Medulla oblongata (tissue), 1 donor: Measurements from ENCODE around the gene CANX.
"Not testable (repeated sequence)": the region's sequence is repeated elsewhere in the genome, so short reads cannot be mapped to it uniquely, and the experiment has no call there.

ENCODE experiments used
- DNase-seq: peaks from one replicate; pipeline ENCODE4 v3.0.0-alpha.2; 2015; ENCODE audit errors: extremely low spot score

CANX gene, protein sequence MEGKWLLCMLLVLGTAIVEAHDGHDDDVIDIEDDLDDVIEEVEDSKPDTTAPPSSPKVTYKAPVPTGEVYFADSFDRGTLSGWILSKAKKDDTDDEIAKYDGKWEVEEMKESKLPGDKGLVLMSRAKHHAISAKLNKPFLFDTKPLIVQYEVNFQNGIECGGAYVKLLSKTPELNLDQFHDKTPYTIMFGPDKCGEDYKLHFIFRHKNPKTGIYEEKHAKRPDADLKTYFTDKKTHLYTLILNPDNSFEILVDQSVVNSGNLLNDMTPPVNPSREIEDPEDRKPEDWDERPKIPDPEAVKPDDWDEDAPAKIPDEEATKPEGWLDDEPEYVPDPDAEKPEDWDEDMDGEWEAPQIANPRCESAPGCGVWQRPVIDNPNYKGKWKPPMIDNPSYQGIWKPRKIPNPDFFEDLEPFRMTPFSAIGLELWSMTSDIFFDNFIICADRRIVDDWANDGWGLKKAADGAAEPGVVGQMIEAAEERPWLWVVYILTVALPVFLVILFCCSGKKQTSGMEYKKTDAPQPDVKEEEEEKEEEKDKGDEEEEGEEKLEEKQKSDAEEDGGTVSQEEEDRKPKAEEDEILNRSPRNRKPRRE

GRCh38 chr5:179698935-179699615 lies at the start of gene CANX:
Gene CANX, plus strand, starts transcription at chr5:179698967. Its CDS starts 6,715 bp downstream, at chr5:179705682.
- peak; percentile 15 for DNase-seq

GRCh38 chr5:179649166-179649703 lies 49.5 kb upstream of the CANX start:
- not testable (repeated sequence) for DNase-seq

GRCh38 chr5:179650245-179650644 lies 48.5 kb upstream of the CANX start:
- not testable (repeated sequence) for DNase-seq

DNA sequence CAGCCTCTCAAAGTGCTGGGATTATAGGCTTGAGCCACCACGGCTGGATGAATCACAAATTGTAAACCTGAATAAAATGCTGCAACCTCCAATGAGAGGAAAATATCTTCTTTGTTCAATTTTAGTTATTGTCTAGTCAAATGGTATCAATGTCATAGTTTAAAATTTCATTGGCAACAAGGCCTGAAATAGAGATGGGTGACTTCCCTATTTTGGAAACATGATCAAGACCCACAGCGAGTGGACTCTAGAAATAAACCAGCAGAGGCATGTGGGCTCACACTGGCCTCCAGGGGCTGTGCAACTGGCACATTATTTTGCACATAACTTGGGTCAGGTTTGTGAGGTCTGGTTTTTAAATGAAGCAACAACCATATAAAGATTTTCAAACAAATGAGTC lies 45.6 kb upstream of the CANX start:
- not testable (repeated sequence) for DNase-seq

DNA sequence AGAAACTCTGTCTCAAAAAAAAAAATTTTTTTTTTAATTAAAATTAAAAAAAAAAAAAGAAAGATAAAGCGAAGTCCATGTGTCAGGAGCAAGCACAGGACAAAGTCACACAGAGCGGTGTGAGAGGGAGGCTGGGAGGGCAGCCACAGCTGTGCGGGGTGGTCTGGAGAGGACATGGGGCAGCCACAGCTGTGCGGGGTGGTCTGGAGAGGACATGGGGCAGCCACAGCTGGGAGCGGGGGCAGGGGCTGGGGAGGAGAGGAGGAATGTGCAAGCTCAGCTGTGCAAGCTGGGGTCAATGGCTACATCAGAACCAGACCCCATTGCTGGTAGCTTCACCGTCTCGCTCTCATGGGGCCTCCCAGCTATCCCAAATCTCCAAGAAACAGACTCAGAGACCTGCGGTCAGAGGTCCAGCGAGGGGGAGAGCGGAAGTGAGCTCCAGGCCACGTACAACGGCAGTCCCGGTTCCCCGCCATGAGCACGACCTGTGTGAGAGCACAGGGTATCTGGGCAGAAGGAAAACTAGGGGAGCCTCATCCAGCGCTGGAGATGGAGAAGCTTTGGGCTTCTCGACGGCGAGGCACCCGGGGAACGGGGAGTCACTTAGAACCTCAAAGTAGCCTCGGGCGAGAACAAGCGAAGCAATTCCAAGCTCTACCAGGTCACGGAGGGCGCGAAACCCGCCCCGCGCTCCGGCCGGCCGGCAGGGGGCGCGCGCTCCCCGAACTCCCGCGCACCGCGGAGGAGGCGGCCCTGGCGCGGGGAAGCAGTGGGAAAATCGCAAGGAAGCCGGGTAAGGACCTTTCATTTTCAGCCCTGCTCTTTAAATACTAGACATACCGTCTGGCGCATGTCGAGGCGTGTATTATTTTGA lies 41.2 kb upstream of the CANX start:
- not testable (repeated sequence) for DNase-seq

DNA sequence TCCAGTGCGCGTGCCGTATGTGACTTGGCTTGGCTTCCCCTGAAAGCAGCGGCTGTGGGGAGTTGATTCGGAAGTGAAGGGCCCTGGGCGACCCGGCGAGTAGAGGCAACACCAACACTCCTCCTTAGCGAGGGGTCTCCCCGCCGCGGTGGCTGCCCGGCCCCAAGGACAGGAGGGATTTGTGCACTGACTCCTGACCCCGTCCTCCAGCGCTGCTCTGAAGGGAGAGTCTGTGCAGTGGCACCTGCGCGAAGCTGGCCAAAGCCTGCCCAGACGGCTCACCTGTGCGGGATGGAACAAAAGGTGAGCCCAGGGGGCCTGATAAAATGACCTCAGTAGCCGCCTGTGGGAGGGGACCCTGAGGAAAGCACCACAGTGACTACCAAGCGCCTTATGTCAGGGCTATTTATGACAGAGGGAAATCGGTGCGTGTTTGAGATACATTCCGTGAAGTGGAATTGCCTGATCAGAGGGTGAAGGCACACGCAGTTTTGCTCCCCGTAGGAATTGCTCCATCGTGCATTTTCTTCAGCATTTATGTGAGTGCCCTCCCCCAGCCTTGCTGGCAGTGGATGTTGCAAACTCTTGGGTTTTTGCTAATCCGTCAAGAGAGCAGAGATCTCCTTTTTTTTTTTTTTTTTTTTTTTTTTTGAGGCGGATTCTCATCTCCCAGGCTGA lies 40.4 kb upstream of the CANX start:
- DNase-seq = peak; percentile 12

DNA sequence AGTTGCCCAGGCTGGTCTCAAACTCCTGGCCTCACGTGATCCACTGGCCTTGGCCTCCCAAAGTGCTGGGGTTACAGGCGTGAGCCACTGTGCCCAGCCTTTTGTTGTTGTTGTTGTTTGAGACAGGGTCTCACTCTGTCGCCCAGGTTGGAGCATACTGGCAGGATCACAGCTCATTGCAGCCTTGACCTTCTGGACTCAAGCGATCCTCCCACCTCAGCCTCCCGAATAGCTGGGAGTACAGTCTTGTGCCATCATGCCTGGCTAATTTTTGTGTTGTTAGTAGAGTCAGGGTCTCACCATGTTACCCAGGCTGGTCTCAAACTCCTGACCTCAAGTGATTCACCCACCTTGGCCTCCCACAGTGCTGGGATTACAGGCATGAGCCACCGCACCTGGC lies 37.1 kb upstream of the CANX start:
- not testable (repeated sequence) for DNase-seq

GRCh38 chr5:179668391-179668790 lies 30.4 kb upstream of the CANX start:
- DNase-seq = peak; percentile 60

- DNase-seq = peak; percentile 97
Observed at GRCh38 chr5:179678223-179679013, 20.3 kb upstream of the CANX start.

DNA sequence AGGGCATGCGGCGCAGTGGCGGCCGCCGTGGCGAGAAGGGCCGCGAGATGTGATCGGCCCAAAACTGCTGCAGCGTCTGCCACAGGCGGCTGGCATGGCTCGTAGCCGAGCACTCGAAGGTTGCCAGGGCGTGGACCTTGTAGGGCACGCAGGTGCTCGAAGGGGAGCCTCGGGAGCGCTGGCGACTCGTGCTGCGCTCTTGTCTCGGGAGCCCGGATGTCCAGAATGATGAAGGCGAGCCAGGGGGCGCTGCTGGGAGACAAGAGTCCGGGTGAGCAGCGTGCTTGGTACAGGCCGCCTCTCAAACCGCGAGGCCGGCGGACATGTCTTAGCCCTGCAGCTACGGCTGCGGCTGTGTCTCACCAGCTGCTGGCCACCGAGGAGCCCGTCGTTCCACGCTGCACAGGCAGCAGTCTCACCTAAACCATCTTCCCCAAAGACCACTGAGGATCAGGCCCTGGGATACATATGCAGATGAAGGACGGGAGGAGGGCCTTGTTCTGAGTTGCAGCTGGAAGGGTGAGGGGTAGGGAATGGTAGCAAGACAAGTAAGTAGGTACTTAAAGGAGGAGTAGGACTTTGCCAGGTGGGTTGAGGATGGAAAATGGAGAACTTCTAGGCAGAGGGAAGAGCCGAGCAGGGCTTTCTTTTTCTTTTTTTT lies 19.6 kb upstream of the CANX start:
- DNase-seq = peak; percentile 78

DNA sequence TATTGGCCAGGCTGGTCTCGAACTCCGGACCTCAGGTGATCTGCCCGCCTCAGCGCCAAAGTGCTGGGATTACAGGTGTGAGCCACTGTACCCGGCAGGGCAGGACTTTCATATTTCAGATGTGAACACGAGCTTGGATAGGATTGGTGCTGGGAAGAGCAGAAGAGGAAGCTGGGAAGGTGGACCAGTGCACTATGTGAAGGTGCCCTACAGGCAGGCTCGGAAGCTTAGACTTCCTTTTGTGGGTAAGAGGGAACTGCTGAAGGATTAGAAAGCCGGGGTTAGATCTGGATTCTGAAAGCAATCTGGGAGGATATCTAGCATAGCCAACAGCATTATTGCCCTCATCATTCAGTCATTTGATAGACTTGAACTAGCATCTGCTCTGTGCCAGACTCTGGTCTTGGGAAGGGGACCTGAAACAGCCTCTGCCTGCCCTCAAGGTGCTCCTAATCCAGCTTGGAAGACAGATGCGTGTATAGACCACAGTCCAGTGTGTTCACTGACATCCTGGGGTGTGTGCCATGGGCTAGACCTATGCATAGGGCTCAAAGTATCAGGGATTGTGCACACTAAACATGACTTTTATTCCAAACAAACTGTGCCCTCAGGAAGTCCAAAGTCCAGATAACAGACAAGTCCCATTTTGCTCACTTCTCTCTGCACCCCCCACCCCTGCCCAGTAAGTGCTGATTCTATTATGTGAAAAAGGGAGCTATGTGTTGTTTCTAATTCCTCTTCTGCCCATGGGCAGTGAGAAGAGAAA lies 18.6 kb upstream of the CANX start:
- no peak for DNase-seq

DNA sequence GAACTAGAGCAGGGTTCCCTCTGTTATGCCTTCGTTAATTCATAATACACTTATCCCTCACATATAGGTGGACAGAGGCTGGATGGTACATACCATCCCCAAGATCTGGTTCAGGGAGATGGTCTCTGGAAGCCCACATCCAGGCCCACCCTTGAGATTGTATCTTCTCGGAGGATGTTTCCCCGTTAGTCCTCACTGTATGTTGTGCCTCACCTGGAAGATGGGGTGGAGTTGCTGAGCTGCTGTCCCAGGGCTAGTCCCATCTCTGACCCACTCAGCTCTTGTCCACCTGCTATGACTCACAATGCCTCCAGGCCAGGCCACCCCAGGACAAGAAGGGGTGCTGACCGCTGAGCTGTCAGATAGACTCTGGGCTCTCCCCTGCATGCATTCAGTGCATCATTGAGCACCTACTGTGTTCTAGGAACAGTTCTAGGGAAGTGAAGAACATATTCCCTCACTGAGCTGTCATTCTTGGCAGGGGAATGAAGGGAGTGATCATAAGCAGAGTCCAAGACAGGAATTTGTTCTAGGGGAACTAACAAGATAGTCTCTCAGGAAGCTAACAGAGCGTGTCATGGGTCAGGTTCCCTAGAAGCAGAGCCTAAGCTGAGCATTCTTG lies 17.9 kb upstream of the CANX start, which contains the start of gene CBY3:
Gene CBY3, minus strand, starts transcription at position 255 of the 622 bp plus-strand sequence. Its CDS starts 116 bp downstream, at position 139.
- no peak for DNase-seq

DNA sequence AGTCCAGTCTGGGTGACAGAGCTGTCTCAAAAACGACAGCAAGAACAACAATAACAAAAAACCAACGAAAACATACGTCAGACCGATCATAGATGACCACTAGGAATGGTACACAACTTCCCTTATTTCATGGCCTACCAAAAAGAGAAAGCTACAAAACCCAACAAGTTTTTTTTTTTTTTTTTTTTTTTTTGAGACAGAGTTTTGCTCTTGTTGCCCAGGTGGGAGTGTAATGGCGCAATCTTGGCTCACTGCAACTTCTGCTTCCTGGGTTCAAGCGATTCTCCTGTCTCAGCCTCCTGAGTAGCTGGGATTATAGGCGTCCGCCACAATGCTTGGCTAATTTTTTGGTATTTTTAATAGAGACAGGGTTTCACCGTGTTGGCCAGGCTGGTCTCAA lies 9.6 kb upstream of the CANX start:
- not testable (repeated sequence) for DNase-seq

DNA sequence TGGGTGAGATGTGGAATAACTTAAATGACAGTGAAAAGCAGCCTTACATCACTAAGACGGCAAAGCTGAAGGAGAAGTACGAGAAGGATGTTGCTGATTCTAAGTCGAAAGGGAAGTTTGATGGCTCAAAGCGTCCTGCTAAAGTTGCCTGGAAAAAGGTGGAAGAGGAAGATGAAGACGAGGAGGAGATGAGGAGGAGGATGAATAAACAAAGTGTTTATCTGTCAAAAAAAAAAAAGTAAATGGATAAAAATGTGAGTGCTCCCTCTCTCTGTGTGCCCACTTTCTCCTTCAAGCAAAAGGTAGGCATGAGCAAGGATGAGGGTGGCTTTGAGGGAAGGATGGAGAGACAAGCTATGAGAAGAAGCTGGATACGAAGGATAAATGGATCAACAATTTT lies 4.2 kb upstream of the CANX start:
- DNase-seq = no peak

DNA sequence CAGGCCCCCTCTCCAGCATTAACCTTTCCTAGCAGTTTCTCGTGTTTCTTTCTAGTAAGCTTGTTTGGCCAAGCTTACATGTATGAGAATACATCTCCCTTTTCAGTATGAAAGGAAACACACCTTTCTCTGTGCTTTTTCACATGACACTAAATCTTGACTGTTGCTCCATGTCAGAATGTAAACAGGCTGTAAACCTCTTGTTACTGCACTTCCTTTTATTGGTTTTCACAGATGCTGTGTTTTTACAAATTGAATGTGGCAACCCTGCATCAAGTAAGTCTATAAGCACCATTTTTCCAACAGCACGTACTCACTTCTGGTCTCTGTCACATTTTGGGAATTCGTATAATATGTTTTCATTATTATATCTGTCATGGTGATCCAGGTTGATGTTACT lies 2.2 kb upstream of the CANX start:
- DNase-seq = no peak

DNA sequence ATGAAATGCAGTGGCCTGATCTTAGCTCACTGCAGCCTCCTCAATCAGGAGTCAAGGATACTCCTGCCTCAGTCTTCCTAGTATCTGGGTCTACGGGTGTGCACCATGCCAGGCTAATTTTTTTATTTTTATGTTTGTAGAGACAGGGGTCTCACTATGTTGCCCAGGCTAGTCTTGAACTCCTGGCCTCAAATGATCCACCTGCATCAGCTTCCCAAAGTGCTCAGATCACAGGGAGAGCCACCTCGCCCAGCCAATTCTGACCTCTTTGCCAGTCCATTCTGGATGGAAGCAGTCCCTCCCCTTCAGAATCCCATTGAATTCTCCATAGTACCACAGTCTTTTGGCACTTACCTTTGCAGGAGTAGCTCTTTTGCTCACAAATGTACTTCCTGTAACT lies 1.7 kb upstream of the CANX start:
- DNase-seq = no peak

GRCh38 chr5:179697543-179697942 lies 1.2 kb upstream of the CANX start:
- DNase-seq = not testable (repeated sequence)
